Gastroesophageal sphincter (tissue), 3 donors: Measurements from ENCODE around the gene CSNK2B.

Source experiments
- EP300 ChIP-seq: sonication (generic); formaldehyde crosslinking; IDR thresholded peaks from one replicate; pipeline ENCODE4 v1.6.1; 2017; ENCODE audit warnings: antibody characterized with exemption, mild to moderate bottlenecking
- POLR2A ChIP-seq, 2 donors: fragments of 450-650 bp; IDR thresholded peaks; one replicate each; pipeline ENCODE4 v1.6.1; 2017; ENCODE audit warnings: antibody characterized with exemption in 2 of 2, mild to moderate bottlenecking in 2 of 2, moderate library complexity in 1 of 2
- TF ChIP-seq, protein P1 (sequence below), 4 experiments: fragments of 200-600 bp in 2 of 4; fragments of 450-650 bp in 2 of 4; sonication (generic) in 1 of 4; IDR thresholded peaks; one replicate each; pipeline ENCODE4 v1.5.1; 2017 to 2019; ENCODE audit warnings: antibody characterized with exemption in 4 of 4, mild to moderate bottlenecking in 2 of 4, moderate library complexity in 2 of 4

DNA sequence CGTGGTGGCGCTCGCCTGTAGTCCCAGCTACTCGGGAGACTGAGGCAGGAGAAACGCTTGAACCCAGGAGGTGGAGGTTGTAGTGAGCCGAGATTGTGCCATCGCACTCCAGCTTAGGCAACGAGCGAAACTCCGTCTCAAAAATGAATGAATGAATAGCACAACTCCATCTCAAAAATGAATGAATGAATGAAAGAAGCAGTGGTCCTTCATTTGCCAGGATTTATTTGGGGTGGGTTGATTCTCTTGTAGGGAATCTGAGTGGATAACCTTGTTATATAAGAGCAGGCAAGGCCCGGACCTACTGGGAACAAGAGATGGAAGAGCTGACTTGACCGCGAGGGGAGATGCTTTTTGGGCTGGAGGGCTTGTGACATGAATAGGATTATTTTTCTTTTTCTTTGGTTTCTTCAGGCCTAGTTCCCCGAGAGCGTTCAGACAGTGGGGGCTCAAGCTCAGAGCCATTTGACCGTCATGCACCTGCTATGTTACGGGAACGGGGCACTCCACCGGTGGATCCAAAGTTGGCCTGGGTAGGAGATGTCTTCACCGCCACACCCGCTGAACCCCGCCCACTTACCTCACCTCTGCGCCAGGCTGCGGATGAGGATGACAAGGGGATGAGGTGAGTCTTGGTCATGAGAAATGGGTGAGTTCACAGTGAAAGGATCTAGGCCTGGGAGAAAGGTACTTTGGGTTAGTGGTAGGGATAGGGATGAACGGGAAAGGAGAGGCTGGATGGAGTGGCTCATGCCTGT is 35.5 kb upstream of the CSNK2B start:
- TF ChIP-seq POLR2A (IDR thresholded peaks at IDR 0.05) (no peak), EP300 (no peak)
- TF ChIP-seq, protein P1, sequence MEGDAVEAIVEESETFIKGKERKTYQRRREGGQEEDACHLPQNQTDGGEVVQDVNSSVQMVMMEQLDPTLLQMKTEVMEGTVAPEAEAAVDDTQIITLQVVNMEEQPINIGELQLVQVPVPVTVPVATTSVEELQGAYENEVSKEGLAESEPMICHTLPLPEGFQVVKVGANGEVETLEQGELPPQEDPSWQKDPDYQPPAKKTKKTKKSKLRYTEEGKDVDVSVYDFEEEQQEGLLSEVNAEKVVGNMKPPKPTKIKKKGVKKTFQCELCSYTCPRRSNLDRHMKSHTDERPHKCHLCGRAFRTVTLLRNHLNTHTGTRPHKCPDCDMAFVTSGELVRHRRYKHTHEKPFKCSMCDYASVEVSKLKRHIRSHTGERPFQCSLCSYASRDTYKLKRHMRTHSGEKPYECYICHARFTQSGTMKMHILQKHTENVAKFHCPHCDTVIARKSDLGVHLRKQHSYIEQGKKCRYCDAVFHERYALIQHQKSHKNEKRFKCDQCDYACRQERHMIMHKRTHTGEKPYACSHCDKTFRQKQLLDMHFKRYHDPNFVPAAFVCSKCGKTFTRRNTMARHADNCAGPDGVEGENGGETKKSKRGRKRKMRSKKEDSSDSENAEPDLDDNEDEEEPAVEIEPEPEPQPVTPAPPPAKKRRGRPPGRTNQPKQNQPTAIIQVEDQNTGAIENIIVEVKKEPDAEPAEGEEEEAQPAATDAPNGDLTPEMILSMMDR (IDR thresholded peaks at IDR 0.05), result no peak
